Erythroblast (primary cell): ENCODE results near the gene ANXA4.

ENCODE experiments used
- GATA1 ChIP-seq: IDR thresholded peaks from 2 replicates; pipeline ENCODE4 v1.6.1; 2011; ENCODE audit warnings: low read depth, mild to moderate bottlenecking, control low read depth, low read length, moderate library complexity
- POLR2A ChIP-seq: IDR thresholded peaks from 2 replicates; pipeline ENCODE4 v1.6.1; 2011; ENCODE audit warnings: mild to moderate bottlenecking, low read length

DNA sequence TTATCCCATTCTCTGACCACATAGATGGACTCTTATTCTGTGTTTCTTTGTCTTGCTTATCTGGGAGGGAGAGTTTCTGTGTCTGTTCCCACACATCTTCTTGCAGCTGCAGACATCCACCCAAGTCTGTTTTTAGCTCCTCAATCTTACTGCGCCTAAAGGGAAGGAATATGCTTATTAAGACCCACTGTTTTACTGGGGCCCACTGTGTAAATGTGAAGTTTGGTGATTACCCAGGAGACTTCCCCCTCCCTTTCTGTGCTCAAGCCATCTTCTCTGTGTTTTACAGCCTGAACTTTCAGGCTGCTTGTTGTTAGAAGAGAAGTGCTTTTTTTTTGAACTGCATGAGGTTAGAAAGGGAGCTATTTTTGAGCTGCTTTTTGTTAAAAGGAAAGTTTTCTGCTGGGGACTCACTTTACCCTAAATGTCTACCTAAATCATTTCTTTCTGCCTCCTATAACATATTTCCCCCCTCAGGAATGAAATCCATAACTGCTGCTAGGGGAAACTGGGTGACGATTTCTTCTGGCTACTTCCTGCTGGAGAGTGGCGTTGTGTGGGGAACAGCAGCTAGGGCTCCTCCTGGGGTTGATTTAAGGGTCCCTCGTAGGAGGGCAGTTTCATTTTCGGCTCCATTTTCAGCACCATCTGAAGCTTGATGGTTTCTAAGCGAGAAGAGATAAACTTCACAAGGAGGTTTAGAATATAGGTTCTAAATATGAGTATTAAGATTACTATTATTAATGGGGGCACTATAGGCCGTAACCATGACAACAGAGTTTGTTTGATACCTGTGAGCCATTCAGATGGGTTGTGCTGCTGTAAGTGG, 48.1 kb downstream of the ANXA4 start:
- TF ChIP-seq POLR2A: no peak
- no peak for TF ChIP-seq GATA1
